ENCODE data around the gene RAB11FIP5.
"Not testable (repeated sequence)": the region's sequence is repeated elsewhere in the genome, so short reads cannot be mapped to it uniquely, and the experiment has no call there.

Gene RAB11FIP5

GRCh38 chr2:73111073-73112025 is 1.4 kb downstream of the RAB11FIP5 start:
- no peak for DNase-seq

DNA sequence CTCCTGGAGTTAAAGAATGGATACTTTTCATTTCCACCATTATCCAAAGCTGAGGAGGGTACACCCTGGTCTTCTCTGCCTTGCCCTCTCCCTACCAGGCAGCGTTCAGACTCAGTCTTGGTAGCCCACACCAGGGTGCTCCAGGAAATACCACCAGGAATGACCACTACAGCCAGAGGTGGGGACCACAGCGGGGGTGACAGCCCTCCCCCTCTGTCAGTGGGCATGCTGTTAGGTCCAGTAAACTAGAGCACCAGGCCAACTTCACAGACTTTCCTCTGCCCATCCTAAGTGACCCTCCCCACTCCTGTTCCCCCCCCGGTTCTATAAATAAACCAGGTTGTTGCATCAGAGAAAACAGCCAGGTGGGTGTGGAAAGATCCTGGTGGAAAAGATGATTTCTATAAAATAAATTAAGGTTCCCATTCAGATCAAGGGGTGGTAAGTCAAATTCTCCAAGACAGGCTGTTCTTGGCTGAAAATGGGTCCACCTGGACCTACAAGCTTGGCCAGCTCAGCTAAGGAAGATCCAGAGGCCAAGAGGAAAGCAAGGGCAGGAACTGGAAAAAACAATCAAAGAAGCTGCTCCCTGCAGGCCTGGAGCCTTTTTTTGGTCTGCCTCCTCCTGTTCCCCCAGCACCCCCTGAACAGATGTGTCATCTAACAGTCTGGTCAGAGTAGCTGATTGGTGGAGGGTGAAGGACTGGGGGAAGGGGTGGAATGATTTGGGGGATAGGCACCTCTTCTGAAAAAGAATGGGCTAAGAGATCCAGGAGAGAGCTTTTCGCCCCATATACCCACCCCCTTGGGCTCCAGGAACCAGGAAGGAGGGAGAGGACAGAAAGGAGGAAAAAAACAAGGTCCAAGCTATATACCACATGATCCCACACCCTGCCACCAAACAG is 2.3 kb downstream of the RAB11FIP5 start:
- no peak for DNase-seq

DNA sequence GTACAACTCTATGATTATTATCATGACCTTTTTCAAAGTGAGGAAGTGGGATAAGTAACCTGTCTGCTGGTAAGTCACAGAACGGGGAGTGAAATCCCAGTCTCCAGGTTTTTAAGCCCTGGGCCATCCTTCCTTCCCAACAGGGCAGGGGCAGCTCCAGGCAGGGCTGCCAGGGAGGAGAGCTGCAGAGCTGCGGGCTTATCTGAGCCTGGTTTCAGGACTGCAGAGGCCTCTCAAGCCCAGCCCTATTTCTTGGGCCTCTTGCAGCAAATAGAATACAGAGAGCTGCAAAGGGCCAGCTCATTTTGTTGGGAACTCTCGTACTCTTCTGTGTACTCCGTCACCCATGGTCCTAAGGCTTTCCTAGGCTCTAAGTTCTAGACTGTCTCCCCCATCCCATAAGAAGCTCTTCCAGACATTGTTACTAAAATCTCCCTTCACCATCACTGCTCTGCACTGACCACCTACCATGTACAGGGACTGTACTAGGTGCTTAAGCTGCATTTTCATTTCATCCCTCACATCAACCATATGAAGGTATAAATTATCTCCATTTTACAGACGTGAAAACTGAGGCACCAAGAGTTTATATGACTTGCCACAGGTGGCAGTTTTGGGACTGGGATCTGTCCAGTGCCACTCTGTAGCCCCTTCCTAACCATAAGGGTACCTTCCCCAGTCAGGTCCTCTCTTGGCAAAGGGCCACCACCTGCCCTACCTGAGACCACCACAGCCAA is 3.1 kb downstream of the RAB11FIP5 start:
- DNase-seq = no peak

DNA sequence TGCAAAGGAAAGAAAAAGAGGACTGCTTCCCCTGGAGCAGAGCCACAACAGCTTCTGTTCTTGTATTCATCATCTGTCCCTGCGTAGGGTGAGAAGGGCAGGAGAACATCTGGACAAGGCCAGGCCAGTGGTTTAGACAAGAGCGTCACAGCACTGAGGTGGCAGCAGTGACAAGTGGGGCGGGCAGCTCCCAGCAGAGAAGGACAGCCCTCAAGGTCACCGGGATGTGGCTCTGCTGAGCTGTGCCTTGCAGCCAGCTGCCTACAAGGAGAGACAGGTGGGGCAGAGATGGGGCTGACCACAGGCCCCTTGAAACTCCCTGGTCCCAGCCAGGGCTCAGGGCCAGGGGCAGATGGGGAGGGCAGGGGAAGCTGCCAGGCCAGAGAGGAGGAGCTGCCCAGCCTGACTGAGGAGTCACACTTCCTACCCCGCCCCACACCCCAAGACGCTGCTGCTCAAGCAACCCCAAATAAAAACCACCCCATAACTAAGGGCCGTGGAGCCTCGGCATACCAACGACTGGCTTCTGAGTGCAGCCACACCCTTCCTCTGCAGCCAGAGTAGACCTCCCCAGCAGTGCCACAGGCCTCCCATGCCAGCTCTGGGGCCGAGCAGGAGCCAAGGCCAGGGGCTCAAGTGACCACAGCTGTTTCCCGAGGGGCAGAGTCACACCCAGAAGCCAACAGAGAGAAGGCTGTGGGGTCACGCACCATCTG is 5.4 kb downstream of the RAB11FIP5 start:
- DNase-seq = no peak

DNA sequence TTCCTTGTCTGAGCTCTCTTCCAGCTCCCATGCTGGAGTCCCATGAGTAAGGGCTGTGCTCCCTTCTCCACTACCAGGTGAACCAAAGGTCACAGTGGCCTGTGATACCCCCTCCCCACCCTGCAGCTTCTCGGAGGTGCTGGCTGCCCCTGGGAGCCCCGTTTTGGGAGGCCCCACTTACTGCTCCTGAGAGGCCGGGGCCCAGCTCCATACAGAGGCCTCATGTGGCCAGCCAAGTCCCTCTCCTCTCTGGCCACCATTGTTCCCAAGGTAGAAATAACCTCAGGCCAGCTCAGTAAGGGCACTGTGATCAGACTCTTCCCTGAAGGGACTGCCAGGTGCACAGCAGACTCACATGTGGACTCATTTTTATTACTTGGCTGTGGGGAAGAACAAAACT is 6.0 kb downstream of the RAB11FIP5 start:
- DNase-seq = no peak

- no peak for DNase-seq
Measured at GRCh38 chr2:73105511-73105971, 7.2 kb downstream of the RAB11FIP5 start.

DNA sequence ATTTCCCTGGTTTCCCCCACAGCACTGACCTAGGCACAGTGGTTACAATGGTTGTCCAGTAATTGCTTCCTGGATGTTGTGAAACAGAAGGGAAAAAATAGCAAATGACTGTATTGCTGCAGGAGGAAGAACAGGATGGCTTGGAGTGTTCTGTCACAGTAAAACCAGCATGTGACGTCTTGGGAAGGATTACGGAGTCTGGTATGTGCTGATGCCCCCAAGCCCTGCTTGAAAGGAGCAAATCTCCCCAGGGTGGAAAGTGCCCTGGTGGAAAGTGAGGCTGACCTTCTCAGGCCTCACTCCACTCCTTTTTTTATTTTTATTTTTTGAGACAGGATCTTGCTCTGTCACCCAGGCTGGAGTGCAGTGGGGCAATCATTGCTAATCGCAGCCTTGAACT is 7.8 kb downstream of the RAB11FIP5 start:
- DNase-seq = no peak

GRCh38 chr2:73103018-73103542 is 9.7 kb downstream of the RAB11FIP5 start:
- DNase-seq = no peak

- no peak for DNase-seq
Measured at GRCh38 chr2:73101626-73102256, 11.0 kb downstream of the RAB11FIP5 start.

GRCh38 chr2:73100956-73101355 is 11.8 kb downstream of the RAB11FIP5 start:
- DNase-seq = no peak

- DNase-seq = no peak
Measured at GRCh38 chr2:73099486-73099885, 13.3 kb downstream of the RAB11FIP5 start.

DNA sequence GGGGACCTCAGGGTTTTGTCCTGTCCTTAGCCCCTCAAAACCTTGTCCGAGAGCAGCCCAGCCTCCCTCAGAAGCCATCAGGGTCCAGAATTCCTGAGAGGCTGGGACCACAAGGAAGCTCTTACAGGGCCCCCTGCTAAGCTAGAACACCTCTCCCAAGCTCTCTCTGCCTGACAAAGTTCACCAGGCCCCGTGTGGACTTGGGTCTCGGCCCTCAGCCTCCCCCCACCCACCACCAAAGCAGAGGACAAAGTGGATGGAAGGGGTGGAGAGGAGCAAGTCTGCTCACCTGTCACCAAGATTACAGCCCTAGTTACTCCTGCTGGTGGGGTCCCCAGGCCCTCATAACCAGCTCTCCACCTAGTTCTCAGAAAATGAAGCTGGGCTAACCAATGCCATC is 16.8 kb downstream of the RAB11FIP5 start:
- DNase-seq = no peak

DNA sequence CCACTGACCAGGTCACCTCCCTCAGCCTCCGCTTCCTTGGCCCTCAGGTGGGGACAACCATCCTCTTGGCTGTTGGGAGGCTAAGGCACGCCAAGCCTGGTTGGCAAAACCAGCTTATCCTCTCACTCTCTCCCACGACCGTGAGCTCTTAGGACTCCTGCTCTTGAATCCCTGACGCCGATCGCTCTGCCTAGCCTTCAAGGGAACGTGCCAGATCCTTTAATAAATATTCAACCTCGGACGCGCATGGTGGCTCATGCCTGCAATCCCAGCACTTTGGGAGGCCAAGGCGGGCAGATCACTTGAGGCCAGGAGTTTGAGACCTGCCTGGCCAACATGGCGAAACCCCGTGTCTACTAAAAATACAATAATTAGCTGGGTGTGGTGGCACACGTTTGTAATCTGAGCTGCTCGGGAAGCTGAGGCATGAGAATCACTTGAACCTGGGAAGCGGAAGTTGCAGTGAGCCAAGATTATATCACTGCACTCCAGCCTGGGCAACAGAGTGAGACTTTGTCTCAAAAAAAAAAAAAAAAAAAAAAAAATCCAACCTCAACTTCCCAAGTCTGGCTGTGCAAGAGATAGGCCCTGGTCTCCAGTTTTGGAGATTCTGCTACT is 19.0 kb downstream of the RAB11FIP5 start:
- DNase-seq = not testable (repeated sequence)

DNA sequence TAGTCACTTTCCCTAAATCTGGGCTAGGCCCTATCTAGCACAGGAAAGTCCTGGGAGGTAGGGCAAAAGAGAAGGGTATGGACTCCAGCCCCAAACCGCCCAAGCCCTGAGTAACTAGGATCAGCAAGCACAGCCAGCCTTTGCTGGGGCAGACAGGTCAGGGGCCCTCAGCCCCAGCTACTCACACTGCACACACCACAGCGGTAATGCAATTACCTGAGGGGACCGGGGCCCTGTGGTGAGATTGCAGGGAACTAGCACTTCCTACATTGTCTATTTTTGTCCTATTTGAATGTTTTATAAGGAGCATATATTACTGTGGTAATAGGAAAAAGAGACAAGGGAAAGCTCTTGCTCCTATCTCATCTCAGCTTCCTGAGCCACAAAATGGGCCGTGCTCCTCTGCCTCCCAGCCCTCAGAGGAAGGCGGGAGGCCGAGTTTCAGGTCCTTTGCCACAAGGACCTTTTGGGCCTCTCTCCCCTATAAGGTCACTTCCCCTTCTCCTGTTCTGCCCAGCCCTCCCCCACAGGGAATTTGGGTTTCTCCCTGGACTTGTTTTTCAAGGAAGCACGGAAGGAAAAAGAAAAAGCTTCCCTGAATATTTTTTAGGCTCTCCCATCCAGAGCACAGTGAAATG is 20.5 kb downstream of the RAB11FIP5 start:
- DNase-seq = no peak

- DNase-seq = no peak
Measured at GRCh38 chr2:73091696-73092095, 21.1 kb downstream of the RAB11FIP5 start.

DNA sequence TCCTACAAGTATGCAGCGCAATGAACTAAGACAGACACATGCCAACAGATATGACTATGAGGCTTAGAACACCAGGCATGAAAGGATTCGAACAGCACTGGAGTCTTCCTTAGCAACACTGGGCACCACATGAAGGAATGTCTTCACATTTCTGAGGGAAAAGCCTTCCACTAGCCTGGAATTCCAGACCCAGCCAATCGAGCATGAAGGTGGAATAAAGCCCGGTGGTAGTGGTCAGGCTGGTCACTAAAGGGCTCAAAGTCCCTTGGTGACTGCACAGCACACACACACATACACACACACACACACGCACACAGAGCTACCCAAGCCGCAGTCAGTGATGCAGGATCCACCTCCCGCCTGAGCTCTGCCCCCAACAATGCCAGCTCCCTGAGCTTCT is 21.6 kb downstream of the RAB11FIP5 start:
- DNase-seq = no peak

DNA sequence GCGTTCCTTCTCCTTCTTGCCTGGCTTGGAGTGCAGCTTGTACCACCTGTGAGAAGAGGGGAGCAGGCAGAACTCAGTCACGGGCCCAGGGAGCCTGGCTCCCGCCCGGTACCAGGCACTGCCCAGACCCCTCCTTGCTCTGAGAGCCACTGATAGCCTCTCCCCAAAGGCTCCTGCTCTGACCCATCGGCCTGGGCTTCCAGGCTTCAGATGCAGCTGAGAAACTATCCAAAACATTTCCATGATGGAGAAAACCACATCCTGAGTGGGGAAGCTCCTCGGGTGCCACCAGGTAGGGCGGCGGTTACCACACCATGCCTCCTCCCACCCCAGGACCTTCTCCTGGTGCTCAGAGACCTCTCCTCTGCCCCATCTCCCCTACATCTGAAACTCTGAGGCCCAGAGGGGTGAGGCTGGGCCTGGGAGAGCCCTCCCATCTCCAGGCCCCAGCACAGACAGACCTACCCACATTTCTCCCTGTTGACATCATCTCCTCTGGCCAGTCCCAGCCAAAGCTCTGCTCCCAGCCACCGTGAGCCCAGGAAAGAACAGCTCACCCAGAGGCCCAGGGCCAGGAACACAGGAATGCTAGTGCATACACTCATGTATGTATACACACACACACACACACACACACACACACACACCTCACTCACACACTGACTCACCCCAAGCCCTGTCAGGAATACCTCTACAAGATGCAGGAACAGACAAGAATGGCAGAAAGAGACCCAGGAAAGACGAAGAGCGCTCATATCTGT is 23.3 kb downstream of the RAB11FIP5 start:
- DNase-seq = no peak

DNA sequence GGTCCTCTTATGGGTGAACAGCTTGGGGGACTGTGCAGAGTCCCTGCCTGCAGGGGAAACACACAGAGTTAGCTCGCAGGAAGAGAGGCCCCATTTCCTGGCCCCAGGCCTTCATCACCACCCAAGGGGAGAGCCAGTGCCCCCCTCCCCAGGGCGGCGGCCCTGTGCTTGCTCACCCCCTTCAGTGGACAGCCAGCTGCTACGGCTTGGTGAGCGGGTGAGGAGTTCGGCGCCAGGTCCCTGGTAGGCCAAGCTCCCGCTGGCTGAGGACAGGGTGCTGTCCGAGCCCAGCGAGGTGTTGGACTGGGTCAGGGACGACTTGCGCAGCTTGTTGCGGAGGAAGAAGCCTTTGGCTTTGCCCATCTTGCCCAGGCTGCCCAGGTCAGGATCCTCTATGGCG is 24.0 kb downstream of the RAB11FIP5 start:
- DNase-seq = no peak

DNA sequence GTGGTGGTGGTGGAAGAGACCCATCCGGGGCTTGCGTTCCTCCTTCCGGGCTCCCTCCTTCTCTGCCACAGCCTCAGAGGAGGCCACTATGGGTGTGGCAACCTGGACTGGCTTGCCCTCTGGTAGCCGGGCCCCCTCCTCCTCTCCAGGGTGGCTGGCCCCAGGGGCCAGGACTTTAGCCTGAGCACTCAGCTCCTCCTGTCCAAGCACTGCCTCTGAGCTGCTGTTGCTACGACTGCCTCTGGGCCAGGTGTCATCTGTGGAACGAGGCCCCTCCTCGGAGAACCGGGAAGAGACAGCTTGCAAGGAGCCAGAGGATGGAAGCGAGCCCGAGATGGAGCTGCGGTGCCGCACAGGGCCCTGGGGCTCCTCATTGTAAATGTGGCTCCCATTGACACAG is 24.5 kb downstream of the RAB11FIP5 start:
- no peak for DNase-seq

DNA sequence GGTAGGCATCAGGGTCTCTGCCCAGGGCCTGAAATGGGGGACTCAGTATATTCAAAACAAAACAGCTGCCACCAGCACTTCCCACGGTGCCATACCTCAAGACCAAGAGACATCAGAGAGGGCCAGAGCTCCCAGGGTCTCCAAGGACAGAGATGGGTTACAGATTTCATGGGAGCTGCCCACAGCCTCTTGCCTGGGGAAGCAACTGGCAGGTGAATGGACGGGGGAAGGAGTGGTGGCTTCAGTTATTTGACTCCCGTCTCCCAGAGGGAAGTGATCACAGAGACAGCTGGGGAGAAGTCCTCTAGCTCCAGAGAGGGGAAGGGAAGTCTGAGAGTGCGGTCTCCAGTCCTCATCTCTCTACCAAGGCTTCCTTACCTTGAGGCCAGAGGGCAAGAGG is 25.4 kb downstream of the RAB11FIP5 start:
- no peak for DNase-seq
